Memory B cell (primary cell): ENCODE data around the gene CX3CR1.
A peak's percentile ranks its signal among the peaks of the same experiment; 100 is the strongest.

Source experiments
- ATAC-seq: fragments of 150-1000 bp; cut with Tn5 transposase; 2 replicates; pipeline ENCODE4 v1.10.0; 2021; ENCODE audit warnings: low read depth, mild to moderate bottlenecking, moderate library complexity
- DNase-seq, 2 donors: peaks; one replicate each; pipeline ENCODE4 v3.0.0; 2022; ENCODE audit warnings: low spot score in 2 of 2
- H3K27ac Mint-ChIP-seq: one replicate; pipeline ENCODE4 v1.8.0; 2022; ENCODE audit warnings: mild to moderate bottlenecking, moderate library complexity, mixed read lengths
- H3K27me3 Mint-ChIP-seq: one replicate; pipeline ENCODE4 v1.8.0; 2022; ENCODE audit warnings: mixed read lengths
- H3K36me3 Mint-ChIP-seq: one replicate; pipeline ENCODE4 v1.8.0; 2022; ENCODE audit warnings: mild to moderate bottlenecking, mixed read lengths
- H3K4me1 Mint-ChIP-seq: one replicate; pipeline ENCODE4 v1.8.0; 2022; ENCODE audit warnings: mixed read lengths
- H3K4me3 Mint-ChIP-seq: one replicate; pipeline ENCODE4 v1.8.0; 2022; ENCODE audit warnings: mild to moderate bottlenecking, moderate library complexity, mixed read lengths
- H3K9me3 Mint-ChIP-seq: one replicate; pipeline ENCODE4 v1.8.0; 2022; ENCODE audit warnings: mixed read lengths

CX3CR1 gene

GRCh38 chr3:39302178-39302577 is 22.3 kb upstream of the CX3CR1 start:
- peaks cover 18% of the 10 kb centered on the region for H3K36me3 Mint-ChIP-seq
- peaks cover 26% of the 10 kb centered on the region for H3K9me3 Mint-ChIP-seq
- H3K27ac Mint-ChIP-seq, result no peak overlapping the region
- no peaks in the 10 kb centered on the region for H3K4me1 Mint-ChIP-seq
- no peak overlapping the region for H3K4me3 Mint-ChIP-seq
- DNase-seq (no peak), ATAC-seq (no peak)
- H3K27me3 Mint-ChIP-seq, result peaks cover 24% of the 10 kb centered on the region

GRCh38 chr3:39299279-39299678 is 19.4 kb upstream of the CX3CR1 start:
- Mint-ChIP-seq H3K27ac (no peak overlapping the region), H3K4me1 (no peaks in the 10 kb centered on the region), H3K36me3 (peaks cover 16% of the 10 kb centered on the region), H3K9me3 (peaks cover 21% of the 10 kb centered on the region), H3K27me3 (peaks cover 19% of the 10 kb centered on the region), H3K4me3 (no peak overlapping the region)
- ATAC-seq, result no peak
- DNase-seq, result no peak

- Mint-ChIP-seq H3K4me1 (peaks cover 2% of the 10 kb centered on the region), H3K27ac (no peak overlapping the region), H3K9me3 (peaks cover 13% of the 10 kb centered on the region), H3K27me3 (peaks cover 14% of the 10 kb centered on the region), H3K4me3 (no peak overlapping the region), H3K36me3 (peaks cover 7% of the 10 kb centered on the region)
- ATAC-seq (no peak), DNase-seq (no peak)
Observed at GRCh38 chr3:39296197-39297077, 16.6 kb upstream of the CX3CR1 start.

GRCh38 chr3:39295184-39295775 is 15.4 kb upstream of the CX3CR1 start:
- no peak overlapping the region for H3K4me3 Mint-ChIP-seq

GRCh38 chr3:39294446-39295183 is 14.8 kb upstream of the CX3CR1 start:
- peaks cover 4% of the 10 kb centered on the region for H3K27me3 Mint-ChIP-seq
- H3K4me3 Mint-ChIP-seq, result no peak overlapping the region
- H3K9me3 Mint-ChIP-seq, result peaks cover 4% of the 10 kb centered on the region
- H3K27ac Mint-ChIP-seq, result no peak overlapping the region
- no peak for DNase-seq
- peaks cover 6% of the 10 kb centered on the region for H3K4me1 Mint-ChIP-seq
- peaks cover 2% of the 10 kb centered on the region for H3K36me3 Mint-ChIP-seq
- ATAC-seq, result no peak

More at GRCh38 chr3:39295184-39295775, 15.4 kb upstream of the CX3CR1 start:
- Mint-ChIP-seq H3K9me3 (peaks cover 10% of the 10 kb centered on the region), H3K4me1 (peaks cover 2% of the 10 kb centered on the region), H3K36me3 (peaks cover 3% of the 10 kb centered on the region), H3K27me3 (peaks cover 9% of the 10 kb centered on the region), H3K27ac (no peak overlapping the region)
- DNase-seq, result no peak
- ATAC-seq, result no peak

GRCh38 chr3:39292961-39293360 is 13.1 kb upstream of the CX3CR1 start:
- Mint-ChIP-seq H3K4me1 (peaks cover 15% of the 10 kb centered on the region), H3K27me3 (peaks cover 4% of the 10 kb centered on the region), H3K36me3 (no peaks in the 10 kb centered on the region), H3K9me3 (no peaks in the 10 kb centered on the region), H3K27ac (no peak overlapping the region), H3K4me3 (no peak overlapping the region)
- DNase-seq (no peak), ATAC-seq (no peak)

GRCh38 chr3:39291903-39292329 is 12.1 kb upstream of the CX3CR1 start:
- H3K4me3 Mint-ChIP-seq, result no peak overlapping the region
- H3K36me3 Mint-ChIP-seq, result no peaks in the 10 kb centered on the region
- no peak overlapping the region for H3K27ac Mint-ChIP-seq
- DNase-seq, result peak; percentile 79 to 83
- ATAC-seq, result no peak
- peaks cover 15% of the 10 kb centered on the region for H3K4me1 Mint-ChIP-seq
- peaks cover 4% of the 10 kb centered on the region for H3K27me3 Mint-ChIP-seq
- no peaks in the 10 kb centered on the region for H3K9me3 Mint-ChIP-seq

GRCh38 chr3:39290255-39290654 is 10.4 kb upstream of the CX3CR1 start:
- peaks cover 2% of the 10 kb centered on the region for H3K27me3 Mint-ChIP-seq
- no peaks in the 10 kb centered on the region for H3K36me3 Mint-ChIP-seq
- H3K9me3 Mint-ChIP-seq, result no peaks in the 10 kb centered on the region
- peak overlapping the region; percentile 10 for H3K27ac Mint-ChIP-seq
- H3K4me1 Mint-ChIP-seq, result peaks cover 15% of the 10 kb centered on the region
- ATAC-seq (no peak), DNase-seq (no peak)
- no peak overlapping the region for H3K4me3 Mint-ChIP-seq

GRCh38 chr3:39289107-39289506 is 9.3 kb upstream of the CX3CR1 start:
- ATAC-seq (no peak), DNase-seq (no peak)
- Mint-ChIP-seq H3K4me3 (no peak overlapping the region), H3K36me3 (no peaks in the 10 kb centered on the region), H3K27me3 (peaks cover 2% of the 10 kb centered on the region), H3K4me1 (peaks cover 18% of the 10 kb centered on the region), H3K27ac (no peak overlapping the region), H3K9me3 (no peaks in the 10 kb centered on the region)

- peak; percentile 99 for ATAC-seq
- Mint-ChIP-seq H3K9me3 (no peaks in the 10 kb centered on the region), H3K4me3 (no peak overlapping the region), H3K36me3 (no peaks in the 10 kb centered on the region), H3K4me1 (peaks cover 18% of the 10 kb centered on the region), H3K27me3 (peaks cover 2% of the 10 kb centered on the region), H3K27ac (no peak overlapping the region)
- peak; percentile 79 to 92 for DNase-seq
Observed at GRCh38 chr3:39288300-39288808, 8.5 kb upstream of the CX3CR1 start.

GRCh38 chr3:39287216-39288164 is 7.7 kb upstream of the CX3CR1 start:
- H3K36me3 Mint-ChIP-seq, result no peaks in the 10 kb centered on the region
- DNase-seq, result no peak
- H3K4me1 Mint-ChIP-seq, result peaks cover 21% of the 10 kb centered on the region
- no peak for ATAC-seq
- H3K27me3 Mint-ChIP-seq, result no peaks in the 10 kb centered on the region
- no peak overlapping the region for H3K4me3 Mint-ChIP-seq
- H3K9me3 Mint-ChIP-seq, result no peaks in the 10 kb centered on the region
- no peak overlapping the region for H3K27ac Mint-ChIP-seq

GRCh38 chr3:39286771-39287170 is 6.9 kb upstream of the CX3CR1 start:
- peaks cover 25% of the 10 kb centered on the region for H3K4me1 Mint-ChIP-seq
- no peaks in the 10 kb centered on the region for H3K36me3 Mint-ChIP-seq
- no peaks in the 10 kb centered on the region for H3K27me3 Mint-ChIP-seq
- H3K4me3 Mint-ChIP-seq, result no peak overlapping the region
- no peak overlapping the region for H3K27ac Mint-ChIP-seq
- DNase-seq (no peak), ATAC-seq (no peak)
- H3K9me3 Mint-ChIP-seq, result no peaks in the 10 kb centered on the region

GRCh38 chr3:39285332-39285731 is 5.5 kb upstream of the CX3CR1 start:
- Mint-ChIP-seq H3K4me1 (peaks cover 36% of the 10 kb centered on the region), H3K4me3 (no peak overlapping the region), H3K9me3 (no peaks in the 10 kb centered on the region), H3K27ac (no peak overlapping the region), H3K36me3 (no peaks in the 10 kb centered on the region), H3K27me3 (no peaks in the 10 kb centered on the region)
- DNase-seq, result no peak
- ATAC-seq, result no peak
